ENCODE measurements around the gene OLFML2B.

GRCh38 chr1:161972828-161973227, 50.8 kb downstream of the OLFML2B start:
- TF ChIP-seq EZH2phosphoT487 (IDR thresholded peaks at IDR 0.05; ENCODE audit: borderline replicate concordance, low read depth) (no peak), ZBTB33 (IDR thresholded peaks at IDR 0.05; ENCODE audit: borderline replicate concordance, low read depth) (no peak), GABPA (IDR thresholded peaks at IDR 0.05; ENCODE audit: low read depth) (no peak), POLR2AphosphoS5 (IDR thresholded peaks at IDR 0.05; ENCODE audit: low read depth, low read length) (no peak), MEF2A (IDR thresholded peaks at IDR 0.05; ENCODE audit: borderline replicate concordance, low read depth) (no peak), RAD21 (IDR thresholded peaks at IDR 0.05; ENCODE audit: low read length) (no peak), YY1 (IDR thresholded peaks at IDR 0.05; ENCODE audit: low read depth) (no peak)
- TF ChIP-seq, protein P1, sequence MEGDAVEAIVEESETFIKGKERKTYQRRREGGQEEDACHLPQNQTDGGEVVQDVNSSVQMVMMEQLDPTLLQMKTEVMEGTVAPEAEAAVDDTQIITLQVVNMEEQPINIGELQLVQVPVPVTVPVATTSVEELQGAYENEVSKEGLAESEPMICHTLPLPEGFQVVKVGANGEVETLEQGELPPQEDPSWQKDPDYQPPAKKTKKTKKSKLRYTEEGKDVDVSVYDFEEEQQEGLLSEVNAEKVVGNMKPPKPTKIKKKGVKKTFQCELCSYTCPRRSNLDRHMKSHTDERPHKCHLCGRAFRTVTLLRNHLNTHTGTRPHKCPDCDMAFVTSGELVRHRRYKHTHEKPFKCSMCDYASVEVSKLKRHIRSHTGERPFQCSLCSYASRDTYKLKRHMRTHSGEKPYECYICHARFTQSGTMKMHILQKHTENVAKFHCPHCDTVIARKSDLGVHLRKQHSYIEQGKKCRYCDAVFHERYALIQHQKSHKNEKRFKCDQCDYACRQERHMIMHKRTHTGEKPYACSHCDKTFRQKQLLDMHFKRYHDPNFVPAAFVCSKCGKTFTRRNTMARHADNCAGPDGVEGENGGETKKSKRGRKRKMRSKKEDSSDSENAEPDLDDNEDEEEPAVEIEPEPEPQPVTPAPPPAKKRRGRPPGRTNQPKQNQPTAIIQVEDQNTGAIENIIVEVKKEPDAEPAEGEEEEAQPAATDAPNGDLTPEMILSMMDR (IDR thresholded peaks at IDR 0.05), result no peak
- TF ChIP-seq, protein P2, sequence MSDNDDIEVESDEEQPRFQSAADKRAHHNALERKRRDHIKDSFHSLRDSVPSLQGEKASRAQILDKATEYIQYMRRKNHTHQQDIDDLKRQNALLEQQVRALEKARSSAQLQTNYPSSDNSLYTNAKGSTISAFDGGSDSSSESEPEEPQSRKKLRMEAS (IDR thresholded peaks at IDR 0.05; ENCODE audit: low read depth), result no peak

Measured in SK-N-SH (cell line).